Keratinocyte (primary cell): Measurements from ENCODE around the gene FAM43B. TPM values are rescaled to one million over a fixed set of nuclear protein-coding genes. Genes with fewer than 3 reads are reported as not detected.

Experiments
- DNase-seq: peaks from one replicate; pipeline ENCODE4 v3.0.0-alpha.2; 2011; ENCODE audit warnings: low read depth, missing footprints, low spot score
- FAIRE-seq: peaks from 2 replicates; lab custom pipeline; 2011; peaks lifted over from hg19 to GRCh38; lab: Jason Lieb, UNC
- H2AFZ ChIP-seq: 2 replicates; pipeline ENCODE4 v1.6.0; 2012; ENCODE audit warnings: low read length, control low read depth, inconsistent platforms; ENCODE audit not compliant: control insufficient read depth
- H3K27ac ChIP-seq: 2 replicates; pipeline ENCODE4 v1.5.1; 2011; ENCODE audit warnings: low read length; ENCODE audit not compliant: control insufficient read depth, insufficient read depth
- H3K27me3 ChIP-seq: 3 replicates; pipeline ENCODE4 v1.6.0; 2011; ENCODE audit warnings: low read length; ENCODE audit not compliant: control insufficient read depth, insufficient read depth; ENCODE audit errors: extremely low read depth
- H3K36me3 ChIP-seq, 2 experiments: 2 replicates in 1 of 2; 3 replicates in 1 of 2; pipeline ENCODE4 v1.5.1; 2011; ENCODE audit warnings: low read length in 2 of 2, mild to moderate bottlenecking in 1 of 2; ENCODE audit not compliant: control insufficient read depth in 2 of 2, insufficient read depth in 2 of 2; ENCODE audit errors: extremely low read depth in 1 of 2
- H3K4me1 ChIP-seq: 3 replicates; pipeline ENCODE4 v1.5.1; 2011; ENCODE audit warnings: low read length; ENCODE audit not compliant: control insufficient read depth, insufficient read depth; ENCODE audit errors: extremely low read depth
- H3K4me2 ChIP-seq: 3 replicates; pipeline ENCODE4 v1.6.0; 2011; ENCODE audit warnings: low read depth, low read length; ENCODE audit not compliant: control insufficient read depth, insufficient read depth; ENCODE audit errors: extremely low read depth
- H3K4me3 ChIP-seq, 3 experiments: fragments of 200-600 bp in 1 of 3; sonication (generic) in 1 of 3; 2 replicates in 2 of 3; 3 replicates in 1 of 3; pipeline ENCODE4 v1.5.1; 2011 to 2016; ENCODE audit warnings: low read length in 3 of 3, mild to moderate bottlenecking in 3 of 3, control low read depth in 2 of 3, inconsistent platforms in 1 of 3, low read depth in 1 of 3, mixed read lengths in 1 of 3, mixed run types in 1 of 3, moderate library complexity in 1 of 3; ENCODE audit not compliant: control insufficient read depth in 2 of 3, insufficient read depth in 2 of 3; ENCODE audit errors: extremely low read depth in 1 of 3
- H3K79me2 ChIP-seq: 2 replicates; pipeline ENCODE4 v1.6.0; 2012; ENCODE audit warnings: low read length; ENCODE audit not compliant: control insufficient read depth, insufficient read depth
- H3K9ac ChIP-seq: 3 replicates; pipeline ENCODE4 v1.6.0; 2011; ENCODE audit warnings: low read length; ENCODE audit not compliant: control insufficient read depth, insufficient read depth; ENCODE audit errors: extremely low read depth
- H3K9me1 ChIP-seq: 3 replicates; pipeline ENCODE4 v1.6.0; 2011; ENCODE audit warnings: low read length; ENCODE audit not compliant: control insufficient read depth, insufficient read depth; ENCODE audit errors: extremely low read depth
- H3K9me3 ChIP-seq: 2 replicates; pipeline ENCODE4 v1.5.1; 2012; ENCODE audit warnings: low read depth, low read length; ENCODE audit not compliant: control insufficient read depth
- H4K20me1 ChIP-seq: 3 replicates; pipeline ENCODE4 v1.6.0; 2011; ENCODE audit warnings: low read length; ENCODE audit not compliant: control insufficient read depth, insufficient read depth; ENCODE audit errors: extremely low read depth
- EZH2 ChIP-seq: IDR thresholded peaks from one replicate; pipeline ENCODE4 v1.6.1; 2012; ENCODE audit warnings: inconsistent platforms, mild to moderate bottlenecking, low read length, moderate library complexity
- dilution Hi-C: fragments of 300-500 bp; cut with MboI; formaldehyde crosslinking; loops from one replicate; pipeline ENCODE4 v1.7.0; 2020; ENCODE audit warnings: low sequenced_read_pairs; ENCODE audit not compliant: extremely low pct_ligation_motif_present
- polyA plus RNA-seq, 5 experiments: library from polyadenylated mRNA; depleted of rRNA in 3 of 5; stranded (reverse) in 3 of 5; stranded (forward) in 1 of 5; unstranded in 1 of 5; fragments of >200 nt; gene quantifications; 1 replicate in 1 of 5; 2 replicates in 3 of 5; 3 replicates in 1 of 5; pipeline versions ENCODE4 v1.2.1 to v1.2.3, GENCODE V29; 2011 to 2012; ENCODE audit warnings: missing spikeins in 2 of 5, low read depth in 1 of 5, low replicate concordance in 1 of 5
- TF ChIP-seq, protein P1 (sequence below), 3 experiments: IDR thresholded peaks in 1 of 3; conservative IDR thresholded peaks in 1 of 3; optimal IDR thresholded peaks in 1 of 3; 2 replicates in 2 of 3; 3 replicates in 1 of 3; pipeline versions ENCODE3 to v1.5.1; 2011; ENCODE audit warnings: low read length in 3 of 3, mild to moderate bottlenecking in 3 of 3, moderate library complexity in 2 of 3, control low read depth in 1 of 3, inconsistent platforms in 1 of 3; ENCODE audit not compliant: insufficient read depth in 2 of 3; ENCODE audit errors: extremely low read depth in 1 of 3

Gene FAM43B
- polyA plus RNA-seq, 1 donor (not counting 4 experiments of a cell fraction or from before 2014, with no cell fraction given): not detected

- peaks cover 3% of the 10 kb centered on the region for H3K27me3 ChIP-seq
- H3K36me3 ChIP-seq: no peaks in the 10 kb centered on the region
- no peaks in the 10 kb centered on the region for H3K9me1 ChIP-seq
- no peak for DNase-seq
- H4K20me1 ChIP-seq: no peaks in the 10 kb centered on the region
- no peak overlapping the region for H3K9ac ChIP-seq
- no peak overlapping the region for H2AFZ ChIP-seq
- no peak for FAIRE-seq
- H3K9me3 ChIP-seq: no peaks in the 10 kb centered on the region
- no peak overlapping the region for H3K27ac ChIP-seq
- H3K4me2 ChIP-seq: no peak overlapping the region
- dilution Hi-C loops: no loop called here
- no peak overlapping the region for H3K4me3 ChIP-seq
- H3K4me1 ChIP-seq: peaks cover 12% of the 10 kb centered on the region
- TF ChIP-seq, protein P1, sequence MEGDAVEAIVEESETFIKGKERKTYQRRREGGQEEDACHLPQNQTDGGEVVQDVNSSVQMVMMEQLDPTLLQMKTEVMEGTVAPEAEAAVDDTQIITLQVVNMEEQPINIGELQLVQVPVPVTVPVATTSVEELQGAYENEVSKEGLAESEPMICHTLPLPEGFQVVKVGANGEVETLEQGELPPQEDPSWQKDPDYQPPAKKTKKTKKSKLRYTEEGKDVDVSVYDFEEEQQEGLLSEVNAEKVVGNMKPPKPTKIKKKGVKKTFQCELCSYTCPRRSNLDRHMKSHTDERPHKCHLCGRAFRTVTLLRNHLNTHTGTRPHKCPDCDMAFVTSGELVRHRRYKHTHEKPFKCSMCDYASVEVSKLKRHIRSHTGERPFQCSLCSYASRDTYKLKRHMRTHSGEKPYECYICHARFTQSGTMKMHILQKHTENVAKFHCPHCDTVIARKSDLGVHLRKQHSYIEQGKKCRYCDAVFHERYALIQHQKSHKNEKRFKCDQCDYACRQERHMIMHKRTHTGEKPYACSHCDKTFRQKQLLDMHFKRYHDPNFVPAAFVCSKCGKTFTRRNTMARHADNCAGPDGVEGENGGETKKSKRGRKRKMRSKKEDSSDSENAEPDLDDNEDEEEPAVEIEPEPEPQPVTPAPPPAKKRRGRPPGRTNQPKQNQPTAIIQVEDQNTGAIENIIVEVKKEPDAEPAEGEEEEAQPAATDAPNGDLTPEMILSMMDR (optimal IDR thresholded peaks at IDR 0.05 in 1 of 3, IDR thresholded peaks at IDR 0.05 in 1 of 3, conservative IDR thresholded peaks at IDR 0.05 in 1 of 3; ENCODE audit: extremely low read depth in 1 of 3, insufficient read depth in 2 of 3, low read length in 3 of 3): no peak
- TF ChIP-seq EZH2: no peak
- H3K79me2 ChIP-seq: no peaks in the 10 kb centered on the region
Measured at GRCh38 chr1:20578721-20579395, 26.5 kb downstream of the FAM43B start.

GRCh38 chr1:20584890-20585289 is 32.5 kb downstream of the FAM43B start:
- Histone ChIP-seq H3K9me3 (no peaks in the 10 kb centered on the region), H2AFZ (no peak overlapping the region), H3K79me2 (peaks cover 10% of the 10 kb centered on the region), H3K9me1 (no peaks in the 10 kb centered on the region), H3K4me1 (peaks cover 14% of the 10 kb centered on the region), H3K4me2 (no peak overlapping the region), H4K20me1 (no peaks in the 10 kb centered on the region), H3K27me3 (no peaks in the 10 kb centered on the region), H3K27ac (no peak overlapping the region), H3K9ac (no peak overlapping the region), H3K36me3 (no peaks in the 10 kb centered on the region), H3K4me3 (no peak overlapping the region)
- FAIRE-seq: no peak
- DNase-seq: no peak
- dilution Hi-C loops: no loop called here
- TF ChIP-seq, protein P1 (optimal IDR thresholded peaks at IDR 0.05 in 1 of 3, IDR thresholded peaks at IDR 0.05 in 1 of 3, conservative IDR thresholded peaks at IDR 0.05 in 1 of 3; ENCODE audit: extremely low read depth in 1 of 3, insufficient read depth in 2 of 3, low read length in 3 of 3): no peak
- TF ChIP-seq EZH2: no peak
